Mesothelial cell of epicardium (in vitro differentiated cells): ENCODE data around the gene E2F2. TPM values are rescaled to one million over a fixed set of nuclear protein-coding genes. Genes with fewer than 3 reads are reported as not detected.

Experiments used
- DNase-seq, 2 experiments: peaks; one replicate each; pipeline ENCODE4 v3.0.0; 2021; ENCODE audit warnings: low spot score in 2 of 2; ENCODE audit not compliant: unreplicated experiment in 2 of 2
- H3K27ac Mint-ChIP-seq: 2 replicates; pipeline ENCODE4 v1.8.0; 2021; ENCODE audit warnings: mixed read lengths
- H3K27me3 Mint-ChIP-seq: 2 replicates; pipeline ENCODE4 v1.8.0; 2021; ENCODE audit warnings: low read depth, mixed read lengths
- H3K36me3 Mint-ChIP-seq: 2 replicates; pipeline ENCODE4 v1.8.0; 2021; ENCODE audit warnings: mixed read lengths
- H3K4me1 Mint-ChIP-seq: 2 replicates; pipeline ENCODE4 v1.8.0; 2021; ENCODE audit warnings: mixed read lengths
- H3K4me3 Mint-ChIP-seq: 2 replicates; pipeline ENCODE4 v1.8.0; 2021; ENCODE audit warnings: mild to moderate bottlenecking, moderate library complexity, mixed read lengths
- H3K9me3 Mint-ChIP-seq: 2 replicates; pipeline ENCODE4 v1.8.0; 2021; ENCODE audit warnings: mixed read lengths
- total RNA-seq: library from RNA; stranded (reverse); gene quantifications from 3 replicates; pipeline ENCODE4 v1.2.1, GENCODE V29; 2021
- TF ChIP-seq, protein P1 (sequence below): fragments of 200-600 bp; sonication (generic); IDR thresholded peaks from one replicate; pipeline ENCODE4 v1.5.0; 2021; ENCODE audit warnings: antibody characterized with exemption; ENCODE audit not compliant: unreplicated experiment

The E2F2 gene
- total RNA-seq, 1 donor from 2014 or later = 4.8 TPM

GRCh38 chr1:23471473-23472075 is 59.5 kb downstream of the E2F2 start:
- H3K4me3 Mint-ChIP-seq = no peak overlapping the region
- no peaks in the 10 kb centered on the region for H3K9me3 Mint-ChIP-seq
- no peaks in the 10 kb centered on the region for H3K27me3 Mint-ChIP-seq
- TF ChIP-seq, protein P1, sequence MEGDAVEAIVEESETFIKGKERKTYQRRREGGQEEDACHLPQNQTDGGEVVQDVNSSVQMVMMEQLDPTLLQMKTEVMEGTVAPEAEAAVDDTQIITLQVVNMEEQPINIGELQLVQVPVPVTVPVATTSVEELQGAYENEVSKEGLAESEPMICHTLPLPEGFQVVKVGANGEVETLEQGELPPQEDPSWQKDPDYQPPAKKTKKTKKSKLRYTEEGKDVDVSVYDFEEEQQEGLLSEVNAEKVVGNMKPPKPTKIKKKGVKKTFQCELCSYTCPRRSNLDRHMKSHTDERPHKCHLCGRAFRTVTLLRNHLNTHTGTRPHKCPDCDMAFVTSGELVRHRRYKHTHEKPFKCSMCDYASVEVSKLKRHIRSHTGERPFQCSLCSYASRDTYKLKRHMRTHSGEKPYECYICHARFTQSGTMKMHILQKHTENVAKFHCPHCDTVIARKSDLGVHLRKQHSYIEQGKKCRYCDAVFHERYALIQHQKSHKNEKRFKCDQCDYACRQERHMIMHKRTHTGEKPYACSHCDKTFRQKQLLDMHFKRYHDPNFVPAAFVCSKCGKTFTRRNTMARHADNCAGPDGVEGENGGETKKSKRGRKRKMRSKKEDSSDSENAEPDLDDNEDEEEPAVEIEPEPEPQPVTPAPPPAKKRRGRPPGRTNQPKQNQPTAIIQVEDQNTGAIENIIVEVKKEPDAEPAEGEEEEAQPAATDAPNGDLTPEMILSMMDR = no peak
- no peaks in the 10 kb centered on the region for H3K36me3 Mint-ChIP-seq
- H3K4me1 Mint-ChIP-seq = peaks cover 2% of the 10 kb centered on the region
- no peak overlapping the region for H3K27ac Mint-ChIP-seq
- no peak for DNase-seq

GRCh38 chr1:23470282-23471070 is 60.6 kb downstream of the E2F2 start:
- H3K9me3 Mint-ChIP-seq = no peaks in the 10 kb centered on the region
- H3K27me3 Mint-ChIP-seq = no peaks in the 10 kb centered on the region
- H3K4me1 Mint-ChIP-seq = peaks cover 2% of the 10 kb centered on the region
- no peak overlapping the region for H3K27ac Mint-ChIP-seq
- TF ChIP-seq, protein P1 = no peak
- H3K4me3 Mint-ChIP-seq = no peak overlapping the region
- DNase-seq = no peak
- H3K36me3 Mint-ChIP-seq = no peaks in the 10 kb centered on the region

DNA sequence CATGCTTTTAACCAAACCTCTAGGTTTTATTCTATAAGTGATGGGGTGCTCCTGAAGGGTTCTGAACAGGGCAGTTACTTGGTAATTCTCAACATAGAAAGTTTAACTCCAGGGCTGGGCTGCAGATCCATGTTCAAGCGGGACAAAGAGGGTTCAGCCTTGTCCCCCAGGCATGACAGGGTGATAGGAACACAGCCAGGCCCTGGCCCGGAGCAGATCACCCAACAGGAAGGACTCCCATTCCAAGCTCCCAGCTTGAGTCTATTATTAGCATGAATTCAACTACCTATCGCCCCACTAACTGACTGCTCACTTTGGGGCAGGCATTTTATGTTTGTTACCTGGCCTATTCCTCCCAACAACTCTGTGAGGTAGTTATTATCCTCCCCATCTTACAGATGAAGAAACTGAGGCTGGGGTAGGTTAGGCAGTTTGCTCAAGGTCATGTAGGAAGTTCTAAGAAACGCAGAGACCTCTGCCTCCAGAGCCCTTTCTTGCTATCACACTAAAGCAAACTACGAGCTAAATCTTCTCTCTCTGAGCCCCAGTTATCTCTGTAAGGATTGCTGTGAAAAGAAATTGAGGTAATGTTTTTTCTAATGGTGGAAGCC is 61.6 kb downstream of the E2F2 start:
- DNase-seq = no peak
- no peak overlapping the region for H3K27ac Mint-ChIP-seq
- no peaks in the 10 kb centered on the region for H3K4me1 Mint-ChIP-seq
- H3K27me3 Mint-ChIP-seq = no peaks in the 10 kb centered on the region
- H3K9me3 Mint-ChIP-seq = no peaks in the 10 kb centered on the region
- TF ChIP-seq, protein P1 = no peak
- no peak overlapping the region for H3K4me3 Mint-ChIP-seq
- no peaks in the 10 kb centered on the region for H3K36me3 Mint-ChIP-seq

- TF ChIP-seq, protein P1 = no peak
- Mint-ChIP-seq H3K27ac (no peak overlapping the region), H3K9me3 (peaks cover 5% of the 10 kb centered on the region), H3K4me3 (no peak overlapping the region), H3K27me3 (no peaks in the 10 kb centered on the region), H3K4me1 (no peaks in the 10 kb centered on the region), H3K36me3 (peaks cover 8% of the 10 kb centered on the region)
- DNase-seq = no peak
Measured at GRCh38 chr1:23466423-23466989, 64.5 kb downstream of the E2F2 start.

DNA sequence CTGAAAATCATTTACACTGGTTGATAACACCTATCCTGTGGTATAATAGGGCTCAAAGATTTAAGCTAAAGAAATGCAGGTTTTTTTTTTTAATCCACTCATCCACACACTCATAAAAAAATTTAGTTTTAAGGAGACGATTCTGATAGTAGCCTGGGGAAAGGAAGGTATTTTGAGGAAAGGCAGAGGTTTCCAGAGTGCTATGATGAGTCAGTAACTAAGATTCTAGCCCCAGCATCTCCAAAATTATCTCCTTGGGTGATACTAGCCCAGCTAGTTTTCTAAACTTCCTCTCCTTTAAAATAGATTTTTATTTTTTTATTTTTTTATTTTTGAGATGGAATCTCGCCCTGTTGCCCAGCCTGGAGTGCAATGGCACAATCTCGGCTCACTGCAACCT is 67.7 kb downstream of the E2F2 start:
- H3K27me3 Mint-ChIP-seq = no peaks in the 10 kb centered on the region
- H3K36me3 Mint-ChIP-seq = peaks cover 17% of the 10 kb centered on the region
- H3K27ac Mint-ChIP-seq = no peak overlapping the region
- no peak overlapping the region for H3K4me3 Mint-ChIP-seq
- H3K4me1 Mint-ChIP-seq = no peaks in the 10 kb centered on the region
- TF ChIP-seq, protein P1 = no peak
- no peak for DNase-seq
- H3K9me3 Mint-ChIP-seq = peaks cover 5% of the 10 kb centered on the region
